Choroid plexus epithelial cell (primary cell): ENCODE measurements around the gene PDE6B.
"Not testable (repeated sequence)": the region's sequence is repeated elsewhere in the genome, so short reads cannot be mapped to it uniquely, and the experiment has no call there.

Experiments used
- DNase-seq: peaks from one replicate; pipeline ENCODE4 v3.0.0-alpha.2; 2010; ENCODE audit warnings: low read depth
- H3K4me3 ChIP-seq: 2 replicates; pipeline ENCODE4 v1.5.1; 2011; ENCODE audit warnings: low read depth, mild to moderate bottlenecking, control low read depth, low read length, moderate library complexity
- TF ChIP-seq, protein P1 (sequence below): conservative IDR thresholded peaks from 2 replicates; pipeline ENCODE4 v1.5.1; 2011; ENCODE audit warnings: low read depth, mild to moderate bottlenecking, control low read depth, inconsistent platforms, low read length, moderate library complexity

The PDE6B gene

DNA sequence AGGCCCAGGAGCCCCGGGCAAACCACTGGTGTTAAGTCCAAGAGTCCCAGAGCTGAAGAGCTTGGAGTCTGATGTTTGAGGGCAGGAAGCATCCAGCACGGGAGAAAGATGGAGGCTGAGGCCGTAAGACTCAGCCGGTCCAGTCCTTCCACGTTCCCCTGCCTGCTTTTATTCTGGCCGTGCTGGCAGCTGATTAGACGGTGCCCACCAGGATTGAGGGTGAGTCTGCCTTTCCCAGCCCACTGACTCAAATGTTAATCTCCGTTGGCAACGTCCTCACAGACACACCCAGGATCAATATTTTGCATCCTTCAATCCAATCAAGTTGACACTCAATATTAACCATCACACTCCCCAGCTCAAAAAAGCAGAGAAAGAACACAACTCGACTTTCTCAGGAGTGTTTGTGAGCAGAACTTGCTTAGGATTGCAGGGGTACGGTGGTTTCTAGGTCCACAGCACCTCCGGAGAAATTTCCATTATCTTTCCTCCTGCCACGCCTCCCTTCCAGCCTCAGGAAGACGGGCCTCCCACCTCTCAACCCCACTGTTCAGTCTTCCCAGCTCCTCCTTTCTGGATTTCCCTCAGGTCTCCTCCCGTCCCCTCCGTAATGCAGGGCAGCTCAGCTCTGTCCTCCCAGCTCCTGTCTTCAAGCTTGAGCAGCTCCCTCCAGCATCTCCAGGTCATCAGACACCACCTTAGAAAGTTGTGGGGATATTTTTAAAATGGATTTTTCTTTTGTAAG is 36.0 kb upstream of the PDE6B start:
- no peak overlapping the region for H3K4me3 ChIP-seq
- TF ChIP-seq, protein P1, sequence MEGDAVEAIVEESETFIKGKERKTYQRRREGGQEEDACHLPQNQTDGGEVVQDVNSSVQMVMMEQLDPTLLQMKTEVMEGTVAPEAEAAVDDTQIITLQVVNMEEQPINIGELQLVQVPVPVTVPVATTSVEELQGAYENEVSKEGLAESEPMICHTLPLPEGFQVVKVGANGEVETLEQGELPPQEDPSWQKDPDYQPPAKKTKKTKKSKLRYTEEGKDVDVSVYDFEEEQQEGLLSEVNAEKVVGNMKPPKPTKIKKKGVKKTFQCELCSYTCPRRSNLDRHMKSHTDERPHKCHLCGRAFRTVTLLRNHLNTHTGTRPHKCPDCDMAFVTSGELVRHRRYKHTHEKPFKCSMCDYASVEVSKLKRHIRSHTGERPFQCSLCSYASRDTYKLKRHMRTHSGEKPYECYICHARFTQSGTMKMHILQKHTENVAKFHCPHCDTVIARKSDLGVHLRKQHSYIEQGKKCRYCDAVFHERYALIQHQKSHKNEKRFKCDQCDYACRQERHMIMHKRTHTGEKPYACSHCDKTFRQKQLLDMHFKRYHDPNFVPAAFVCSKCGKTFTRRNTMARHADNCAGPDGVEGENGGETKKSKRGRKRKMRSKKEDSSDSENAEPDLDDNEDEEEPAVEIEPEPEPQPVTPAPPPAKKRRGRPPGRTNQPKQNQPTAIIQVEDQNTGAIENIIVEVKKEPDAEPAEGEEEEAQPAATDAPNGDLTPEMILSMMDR = no peak
- no peak for DNase-seq

DNA sequence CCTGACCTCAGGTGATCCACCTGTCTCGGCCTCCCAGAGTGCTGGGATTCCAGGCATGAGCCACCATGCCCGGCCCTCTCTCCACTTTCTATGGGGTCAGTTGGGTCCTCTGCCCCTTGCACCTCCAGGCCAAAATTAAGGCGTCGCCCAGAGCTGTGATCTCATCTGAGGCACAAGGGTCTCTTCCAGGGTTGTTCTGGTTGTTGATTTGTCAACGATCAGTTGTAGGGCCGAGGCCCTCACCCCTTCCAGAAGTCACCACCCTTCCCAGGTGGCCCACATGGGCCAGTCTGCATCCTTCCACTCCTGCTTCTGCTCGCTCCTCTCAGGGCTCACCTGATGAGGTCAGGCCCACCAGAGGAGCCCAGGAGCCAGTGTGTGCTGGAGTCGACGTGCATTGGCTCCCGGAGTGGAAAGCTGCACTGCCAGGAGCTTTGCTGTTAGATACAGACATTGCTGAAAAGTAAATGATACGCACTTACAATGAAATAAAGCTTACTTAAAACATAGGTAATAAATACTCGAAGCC is 35.0 kb upstream of the PDE6B start:
- TF ChIP-seq, protein P1 = no peak
- no peak overlapping the region for H3K4me3 ChIP-seq
- no peak for DNase-seq

DNA sequence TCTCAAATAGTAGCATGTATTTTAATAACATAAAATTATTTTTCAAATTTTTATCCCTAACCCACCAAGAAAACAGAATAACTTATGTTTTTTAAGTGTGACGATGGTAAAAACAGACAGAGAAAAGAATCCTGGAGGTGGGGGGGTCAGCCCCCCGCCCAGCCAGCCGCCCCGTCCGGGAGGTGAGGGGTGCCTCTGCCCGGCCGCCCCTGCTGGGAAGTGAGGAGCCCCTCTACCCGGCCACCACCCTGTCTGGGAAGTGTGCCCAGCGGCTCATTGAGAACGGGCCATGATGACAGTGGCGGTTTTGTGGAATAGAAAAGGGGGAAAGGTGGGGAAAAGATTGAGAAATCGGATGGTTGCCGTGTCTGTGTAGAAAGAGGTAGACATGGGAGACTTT is 33.2 kb upstream of the PDE6B start:
- not testable (repeated sequence) for DNase-seq

DNA sequence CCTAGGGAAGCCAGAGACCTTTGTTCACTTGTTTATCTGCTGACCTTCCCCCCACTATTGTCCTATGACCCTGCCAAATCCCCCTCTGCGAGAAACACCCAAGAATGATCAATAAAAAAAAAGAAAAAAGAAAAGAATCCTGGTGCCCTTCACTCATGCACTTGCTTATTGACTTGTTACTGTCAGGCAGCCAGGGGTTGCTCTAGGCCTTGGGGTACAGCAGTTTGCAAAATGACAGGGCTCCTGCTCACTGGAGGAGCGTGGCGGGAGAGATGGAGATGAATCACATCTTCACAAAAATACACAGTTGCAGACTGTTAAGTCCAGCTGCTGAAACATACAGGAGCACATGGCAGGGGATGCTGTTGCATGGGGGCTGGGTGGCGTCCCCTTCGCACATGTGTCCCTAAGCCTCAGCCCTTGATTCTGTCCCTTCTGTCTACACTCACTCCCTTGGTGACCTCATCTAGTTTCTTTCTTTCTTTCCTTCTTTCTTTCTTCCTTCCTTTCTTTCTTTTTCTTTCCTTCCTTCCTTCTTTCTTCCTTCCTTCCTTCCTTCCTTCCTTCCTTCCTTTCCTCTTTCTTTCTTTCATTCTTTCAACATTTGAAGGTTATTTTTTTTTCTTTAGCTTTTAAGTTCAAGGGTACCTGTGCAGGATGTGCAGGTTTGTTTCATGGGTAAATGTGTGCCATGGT is 32.4 kb upstream of the PDE6B start:
- DNase-seq = no peak
- TF ChIP-seq, protein P1 = no peak
- H3K4me3 ChIP-seq = no peak overlapping the region

More for the DNA sequence above, 33.2 kb upstream of the PDE6B start:
- H3K4me3 ChIP-seq = not testable (repeated sequence)

DNA sequence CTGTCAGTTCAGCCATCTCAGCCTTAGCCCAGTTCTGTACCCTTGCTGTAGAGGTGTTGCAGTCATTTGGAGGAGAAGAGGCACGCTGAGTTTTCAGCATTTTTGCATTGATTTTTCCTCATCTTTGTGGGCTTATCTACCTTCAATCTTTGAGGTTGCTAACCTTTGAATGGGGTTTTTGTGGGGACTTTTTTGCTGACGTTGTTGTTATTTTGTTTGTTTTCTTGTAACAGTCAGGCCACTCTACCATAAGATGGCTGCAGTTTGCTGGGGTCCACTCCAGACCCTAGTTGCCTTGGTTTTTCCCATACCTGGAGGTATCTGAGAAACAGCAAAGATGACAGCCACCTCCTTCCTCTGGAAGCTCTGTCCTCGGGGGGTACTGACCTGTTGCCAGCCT is 26.4 kb upstream of the PDE6B start:
- TF ChIP-seq, protein P1 = no peak
- no peak overlapping the region for H3K4me3 ChIP-seq
- DNase-seq = no peak

DNA sequence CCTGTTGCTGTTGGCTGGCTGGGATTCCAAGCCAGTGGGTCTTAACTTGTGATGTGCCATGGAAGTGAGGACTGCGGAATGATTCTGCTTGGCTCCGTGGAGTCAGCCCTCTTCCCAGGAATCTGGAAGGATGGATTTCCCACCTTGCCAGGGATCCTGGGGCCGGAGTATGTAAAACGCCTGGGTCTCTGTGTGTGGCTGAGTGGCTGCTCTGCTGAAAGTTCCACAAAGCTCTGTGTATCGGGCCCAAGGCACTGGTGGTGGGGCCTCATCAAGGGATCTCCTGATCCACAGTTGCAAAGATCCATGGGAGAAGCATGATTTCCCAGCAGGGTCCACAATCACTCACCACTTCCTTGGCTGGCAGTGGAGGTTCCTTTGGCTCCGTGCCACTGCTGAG is 25.2 kb upstream of the PDE6B start:
- no peak for DNase-seq
- TF ChIP-seq, protein P1 = no peak
- no peak overlapping the region for H3K4me3 ChIP-seq

DNA sequence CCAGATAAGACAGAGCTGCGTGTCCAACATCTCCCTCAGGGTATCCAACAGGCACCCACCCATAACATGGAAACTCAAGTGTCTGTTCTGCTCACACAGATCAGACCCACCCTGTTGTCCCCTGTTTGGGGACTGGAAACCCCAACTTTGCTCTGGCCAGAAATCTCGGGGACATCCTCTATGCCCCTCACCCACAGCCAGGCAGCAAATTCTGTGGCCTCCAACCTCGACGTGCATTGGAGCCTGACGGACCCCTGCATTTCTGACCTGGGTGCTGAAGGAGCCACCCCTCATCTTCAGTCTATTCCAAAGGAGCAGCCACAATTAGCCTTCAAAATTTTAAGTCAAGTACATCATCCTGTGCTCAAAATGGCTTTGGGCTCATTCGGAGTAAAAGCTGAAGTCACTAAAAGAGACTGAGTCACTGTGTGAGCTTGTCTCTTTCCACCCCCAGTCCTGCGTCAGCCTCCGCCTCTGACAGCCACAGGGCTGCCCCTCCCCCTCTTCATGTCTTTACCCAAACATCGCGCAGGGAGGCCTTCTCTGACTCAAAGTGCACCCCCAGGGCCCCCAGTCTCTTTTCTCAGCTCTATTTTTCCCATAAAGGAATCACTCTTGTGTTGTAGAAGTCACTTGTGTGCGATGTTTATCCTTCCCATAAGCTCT is 24.4 kb upstream of the PDE6B start:
- TF ChIP-seq, protein P1 = no peak
- DNase-seq = no peak

More for the DNA sequence above, 24.4 kb upstream of the PDE6B start:
- no peak overlapping the region for H3K4me3 ChIP-seq
